Measurements from ENCODE around the gene HPCA.

HPCA gene

GRCh38 chr1:32937061-32937460 is 50.8 kb downstream of the HPCA start:
- no peak for DNase-seq (ENCODE audit: low read depth)

DNA sequence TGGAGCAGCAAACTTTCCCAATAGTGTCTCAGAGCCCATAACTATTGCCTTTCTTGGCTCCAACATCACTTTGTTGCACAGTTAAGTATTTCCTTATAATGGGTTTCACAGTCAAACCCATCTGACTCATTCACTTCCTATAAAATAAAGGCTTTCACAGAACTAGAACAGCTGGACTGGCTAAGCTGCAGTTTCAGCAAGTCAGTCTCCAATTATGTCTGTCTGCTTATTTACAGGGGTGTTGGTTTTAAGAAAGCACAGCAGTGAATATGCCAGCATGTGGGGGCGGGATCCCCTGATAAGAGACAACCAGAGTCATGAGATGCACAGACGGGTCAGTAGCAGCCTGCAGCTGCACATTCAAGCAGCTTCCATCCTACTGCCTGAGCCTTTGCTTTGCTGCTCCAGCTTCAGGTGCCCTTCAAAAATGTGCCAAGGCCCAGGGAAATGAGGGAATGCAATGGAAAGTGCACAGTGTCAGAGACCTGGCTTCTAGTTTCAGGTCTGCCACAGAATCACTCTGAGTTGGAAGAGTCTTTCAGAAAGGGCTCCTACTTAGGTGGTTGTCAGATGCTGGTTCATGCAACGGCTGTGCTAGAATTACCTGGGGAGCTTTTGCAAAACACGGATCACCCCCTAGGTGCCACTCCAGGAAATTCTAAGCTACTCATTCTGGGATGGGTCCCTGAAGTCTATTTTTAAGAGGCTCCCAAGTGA is 53.5 kb downstream of the HPCA start:
- DNase-seq (ENCODE audit: low read depth) = no peak

DNA sequence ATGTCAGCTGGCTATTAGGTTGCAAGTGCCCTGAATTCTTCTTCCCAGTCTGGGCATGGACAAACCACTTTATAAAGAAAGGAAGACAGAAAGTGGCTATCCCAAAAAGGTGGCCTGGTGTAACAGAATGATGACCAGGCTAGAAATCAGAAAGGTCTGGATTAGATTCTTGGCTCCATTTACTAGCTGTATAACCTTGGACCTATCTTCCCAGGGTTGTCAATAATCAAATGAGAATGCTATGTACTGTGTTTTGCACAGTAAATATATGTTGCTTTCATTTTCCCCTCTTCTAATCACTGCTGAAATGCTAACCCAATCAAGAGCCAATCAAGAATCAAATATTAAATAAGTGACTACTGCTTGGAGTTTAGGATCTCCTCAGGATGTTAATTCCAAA is 57.9 kb downstream of the HPCA start:
- no peak for DNase-seq (ENCODE audit: low read depth)
